ENCODE data around the gene CDH22.

DNA sequence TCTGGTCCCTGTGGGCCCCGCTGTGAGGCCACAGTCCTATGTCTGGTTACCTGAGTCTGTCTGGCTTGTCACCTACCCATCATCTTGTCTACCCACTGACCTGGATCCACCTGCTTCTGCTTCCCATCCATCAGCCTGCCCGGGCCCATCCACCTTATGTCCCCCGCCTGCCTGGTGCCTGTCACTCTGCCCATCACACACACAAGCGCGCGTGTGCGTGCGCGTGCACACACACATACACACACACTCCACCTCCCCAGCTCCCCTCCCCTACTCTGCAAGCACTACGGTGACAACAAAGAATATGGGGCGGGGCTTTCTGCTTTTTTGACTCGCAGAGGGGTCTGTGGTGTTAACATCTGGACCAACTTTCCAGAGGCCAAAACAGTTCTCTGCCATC lies 8.0 kb downstream of the CDH22 start:
- TF ChIP-seq, protein P1, sequence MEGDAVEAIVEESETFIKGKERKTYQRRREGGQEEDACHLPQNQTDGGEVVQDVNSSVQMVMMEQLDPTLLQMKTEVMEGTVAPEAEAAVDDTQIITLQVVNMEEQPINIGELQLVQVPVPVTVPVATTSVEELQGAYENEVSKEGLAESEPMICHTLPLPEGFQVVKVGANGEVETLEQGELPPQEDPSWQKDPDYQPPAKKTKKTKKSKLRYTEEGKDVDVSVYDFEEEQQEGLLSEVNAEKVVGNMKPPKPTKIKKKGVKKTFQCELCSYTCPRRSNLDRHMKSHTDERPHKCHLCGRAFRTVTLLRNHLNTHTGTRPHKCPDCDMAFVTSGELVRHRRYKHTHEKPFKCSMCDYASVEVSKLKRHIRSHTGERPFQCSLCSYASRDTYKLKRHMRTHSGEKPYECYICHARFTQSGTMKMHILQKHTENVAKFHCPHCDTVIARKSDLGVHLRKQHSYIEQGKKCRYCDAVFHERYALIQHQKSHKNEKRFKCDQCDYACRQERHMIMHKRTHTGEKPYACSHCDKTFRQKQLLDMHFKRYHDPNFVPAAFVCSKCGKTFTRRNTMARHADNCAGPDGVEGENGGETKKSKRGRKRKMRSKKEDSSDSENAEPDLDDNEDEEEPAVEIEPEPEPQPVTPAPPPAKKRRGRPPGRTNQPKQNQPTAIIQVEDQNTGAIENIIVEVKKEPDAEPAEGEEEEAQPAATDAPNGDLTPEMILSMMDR (IDR thresholded peaks at IDR 0.05): no peak
- TF ChIP-seq POLR2AphosphoS5 (IDR thresholded peaks at IDR 0.05; ENCODE audit: low read depth, low read length): no peak
